HEK293T (cell line): ENCODE results near the gene FHIT.

Experiments used
- CTCF ChIA-PET: fragments of 350-600 bp; formaldehyde crosslinking; extraction: SDS; loops from one replicate; lab custom pipeline; 2021; ENCODE audit warnings: antibody characterized with exemption, inconsistent platforms; lab: Yijun Ruan, JAX
- POLR2A ChIA-PET: fragments of 350-600 bp; formaldehyde crosslinking; extraction: SDS; loops from one replicate; lab custom pipeline; 2020; ENCODE audit warnings: antibody characterized with exemption, inconsistent platforms; lab: Yijun Ruan, JAX
- DNase-seq: peaks from one replicate; pipeline ENCODE4 v3.0.0; 2012; ENCODE audit warnings: mixed read lengths; ENCODE audit errors: extremely low spot score
- ARNT ChIP-seq: fragments of 450-650 bp; IDR thresholded peaks from 2 replicates; pipeline ENCODE4 v1.6.1; 2017; ENCODE audit warnings: mild to moderate bottlenecking
- BHLHE40 ChIP-seq: fragments of 450-650 bp; IDR thresholded peaks from 2 replicates; pipeline ENCODE4 v1.6.1; 2016; ENCODE audit warnings: mild to moderate bottlenecking, moderate library complexity, borderline replicate concordance
- CTBP1 ChIP-seq: fragments of 450-650 bp; IDR thresholded peaks from 2 replicates; pipeline ENCODE4 v1.6.1; 2016; ENCODE audit warnings: borderline replicate concordance
- ELF4 ChIP-seq: fragments of 450-650 bp; IDR thresholded peaks from 2 replicates; pipeline ENCODE4 v1.6.1; 2017; ENCODE audit warnings: antibody characterized with exemption
- FOXA1 ChIP-seq: fragments of 450-650 bp; IDR thresholded peaks from 2 replicates; pipeline ENCODE4 v1.6.1; 2016; ENCODE audit warnings: mild to moderate bottlenecking
- FOXK2 ChIP-seq: fragments of 450-650 bp; IDR thresholded peaks from 2 replicates; pipeline ENCODE4 v1.6.1; 2016; ENCODE audit warnings: mild to moderate bottlenecking
- FOXM1 ChIP-seq: fragments of 450-650 bp; IDR thresholded peaks from 2 replicates; pipeline ENCODE4 v1.6.1; 2017; ENCODE audit warnings: mild to moderate bottlenecking, borderline replicate concordance
- HDGF ChIP-seq: fragments of 450-650 bp; IDR thresholded peaks from 2 replicates; pipeline ENCODE4 v1.6.1; 2017; ENCODE audit warnings: antibody characterized with exemption, borderline replicate concordance
- L3MBTL2 ChIP-seq: fragments of 450-650 bp; conservative IDR thresholded peaks from 2 replicates; pipeline ENCODE4 v1.6.1; 2016; ENCODE audit warnings: mild to moderate bottlenecking
- LEF1 ChIP-seq: fragments of 450-650 bp; IDR thresholded peaks from 2 replicates; pipeline ENCODE4 v1.6.1; 2017; ENCODE audit warnings: mild to moderate bottlenecking, borderline replicate concordance
- NFRKB ChIP-seq: fragments of 450-650 bp; IDR thresholded peaks from 2 replicates; pipeline ENCODE4 v1.6.1; 2016; ENCODE audit warnings: mild to moderate bottlenecking, moderate library complexity
- PKNOX1 ChIP-seq: fragments of 450-650 bp; IDR thresholded peaks from 2 replicates; pipeline ENCODE4 v1.6.1; 2016
- SP1 ChIP-seq: fragments of 450-650 bp; IDR thresholded peaks from 2 replicates; pipeline ENCODE4 v1.6.1; 2017
- SUZ12 ChIP-seq: fragments of 450-650 bp; IDR thresholded peaks from 2 replicates; pipeline ENCODE4 v1.6.1; 2016; ENCODE audit warnings: mild to moderate bottlenecking
- TARDBP ChIP-seq: fragments of 450-650 bp; IDR thresholded peaks from 2 replicates; pipeline ENCODE4 v1.6.1; 2016
- ZNF384 ChIP-seq: fragments of 450-650 bp; IDR thresholded peaks from 2 replicates; pipeline ENCODE4 v1.6.1; 2016

The FHIT gene

GRCh38 chr3:60351481-60351880, 899.8 kb downstream of the FHIT start:
- no peak for TF ChIP-seq ARNT
- TF ChIP-seq TARDBP, result no peak
- no peak for TF ChIP-seq SUZ12
- TF ChIP-seq LEF1, result no peak
- TF ChIP-seq ELF4, result no peak
- no peak for TF ChIP-seq L3MBTL2
- ChIA-PET CTCF (no interaction called here), POLR2A (no interaction called here)
- DNase-seq, result no peak

DNA sequence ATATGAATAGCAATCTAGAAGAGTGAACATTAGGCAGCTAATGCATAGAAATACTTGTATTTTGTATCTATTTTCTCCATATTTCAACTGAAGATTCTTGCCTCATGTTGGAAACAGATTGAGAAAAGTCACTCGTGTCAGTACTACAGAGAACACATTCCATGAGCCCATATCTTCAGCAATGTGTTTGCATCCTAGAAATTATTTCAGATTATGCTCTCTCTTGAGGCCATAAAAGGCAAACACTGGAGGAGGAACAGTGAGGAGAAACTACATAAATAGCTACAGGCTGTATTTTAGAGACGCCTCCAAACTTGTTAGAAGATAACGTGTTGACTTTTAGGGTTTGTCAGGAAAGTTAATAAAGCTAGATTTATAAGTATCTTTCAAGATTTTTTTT, 906.9 kb downstream of the FHIT start:
- no peak for DNase-seq
- POLR2A ChIA-PET, result no interaction called here
- TF ChIP-seq BHLHE40 (no peak), CTBP1 (no peak), SP1 (no peak), PKNOX1 (no peak), FOXM1 (no peak), SUZ12 (no peak), ELF4 (no peak), ARNT (no peak), ZNF384 (no peak)
- CTCF ChIA-PET, result no interaction called here

GRCh38 chr3:60343831-60344230, 907.4 kb downstream of the FHIT start:
- TF ChIP-seq HDGF (no peak), CTBP1 (no peak), TARDBP (no peak), FOXK2 (no peak), ARNT (no peak), NFRKB (no peak), ZNF384 (no peak), SUZ12 (no peak), FOXA1 (no peak), L3MBTL2 (no peak), LEF1 (no peak)

GRCh38 chr3:60339304-60339703, 911.9 kb downstream of the FHIT start:
- ChIA-PET CTCF (no interaction called here), POLR2A (no interaction called here)
- TF ChIP-seq FOXK2 (no peak), L3MBTL2 (no peak), ZNF384 (no peak), NFRKB (no peak), HDGF (no peak), ELF4 (no peak), FOXM1 (no peak), SUZ12 (no peak), FOXA1 (no peak), CTBP1 (no peak), ARNT (no peak), TARDBP (no peak), BHLHE40 (no peak), PKNOX1 (no peak), LEF1 (no peak)
- DNase-seq, result no peak

More at GRCh38 chr3:60343831-60344230, 907.4 kb downstream of the FHIT start:
- DNase-seq, result no peak
- CTCF ChIA-PET, result no interaction called here
- POLR2A ChIA-PET, result no interaction called here

DNA sequence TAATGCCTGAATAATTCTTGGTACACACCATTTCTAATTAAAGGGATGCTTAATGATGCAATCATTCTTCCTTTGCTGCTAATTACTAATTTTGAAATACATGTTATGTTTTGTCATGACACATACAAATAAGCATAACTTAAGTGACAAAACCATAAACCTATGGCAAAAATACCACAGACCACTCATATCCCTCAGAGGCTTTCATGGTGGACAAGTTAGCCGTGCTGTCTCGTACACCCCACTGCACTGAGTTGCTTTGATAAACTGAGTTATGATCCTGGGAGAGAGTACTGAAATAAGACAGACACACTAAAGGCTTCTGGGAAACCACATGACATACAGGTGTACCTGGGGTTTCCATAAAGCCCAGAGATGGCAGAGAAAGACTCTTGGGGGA, 913.8 kb downstream of the FHIT start:
- ChIA-PET CTCF (no interaction called here), POLR2A (no interaction called here)
- TF ChIP-seq ELF4, result no peak
- no peak for TF ChIP-seq FOXA1
- no peak for TF ChIP-seq NFRKB
- no peak for DNase-seq

DNA sequence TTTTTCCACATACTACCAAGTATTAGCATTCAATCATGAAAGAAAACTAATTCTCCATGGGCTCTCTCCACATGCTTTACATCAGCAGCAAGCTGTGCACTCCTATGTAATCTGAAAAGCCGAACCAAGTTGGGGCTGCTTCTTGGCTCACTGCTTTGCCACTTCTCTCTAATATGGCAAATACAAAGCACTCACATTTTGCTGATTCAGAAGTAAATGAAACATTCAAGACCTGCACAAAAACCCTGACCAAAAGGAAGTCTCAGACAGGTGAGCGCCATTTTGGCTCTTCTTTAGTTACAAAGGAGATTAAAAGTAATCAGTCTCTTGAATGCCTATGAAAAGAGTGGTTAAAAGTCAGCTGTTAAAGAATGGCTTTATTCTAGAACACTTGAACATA, 915.2 kb downstream of the FHIT start:
- POLR2A ChIA-PET, result no interaction called here
- no peak for DNase-seq
- CTCF ChIA-PET, result no interaction called here
- TF ChIP-seq SP1, result no peak
- no peak for TF ChIP-seq FOXK2
- TF ChIP-seq L3MBTL2, result no peak

- CTCF ChIA-PET, result no interaction called here
- DNase-seq, result no peak
- POLR2A ChIA-PET, result no interaction called here
Measured at GRCh38 chr3:60333710-60334109, 917.5 kb downstream of the FHIT start.

DNA sequence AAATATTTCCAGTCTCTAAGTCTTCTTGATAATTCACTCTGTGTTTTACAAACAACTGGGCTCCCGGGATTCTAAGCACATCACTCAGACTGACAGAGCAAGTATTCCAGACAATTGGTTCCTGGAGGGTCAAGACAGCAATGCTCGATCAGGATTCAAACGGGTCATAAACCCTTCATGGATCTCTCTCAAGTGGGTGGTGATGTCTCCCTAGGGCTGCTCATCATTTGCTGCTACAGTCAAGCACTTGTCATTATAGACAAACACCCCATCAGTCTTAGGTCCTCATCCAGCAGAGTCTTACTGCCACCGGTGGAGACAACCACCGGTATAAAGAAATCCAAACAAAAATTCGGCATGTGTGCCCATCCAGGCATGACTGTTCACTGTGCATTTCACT, 921.1 kb downstream of the FHIT start:
- no peak for TF ChIP-seq L3MBTL2
- no peak for TF ChIP-seq ARNT
- TF ChIP-seq CTBP1, result no peak
- TF ChIP-seq ELF4, result no peak
- no peak for TF ChIP-seq SUZ12
- no peak for TF ChIP-seq HDGF
- TF ChIP-seq FOXA1, result no peak
- no peak for TF ChIP-seq TARDBP
- TF ChIP-seq PKNOX1, result no peak
- TF ChIP-seq LEF1, result no peak
- TF ChIP-seq FOXM1, result no peak
- TF ChIP-seq SP1, result no peak
- no peak for TF ChIP-seq NFRKB
- no peak for TF ChIP-seq BHLHE40
- no peak for TF ChIP-seq ZNF384
- TF ChIP-seq FOXK2, result no peak
- ChIA-PET POLR2A (no interaction called here), CTCF (no interaction called here)
- no peak for DNase-seq

More at GRCh38 chr3:60333710-60334109, 917.5 kb downstream of the FHIT start:
- TF ChIP-seq ZNF384 (no peak), FOXK2 (no peak), CTBP1 (no peak), FOXA1 (no peak), SP1 (no peak), TARDBP (no peak)
